Fibroblast of the aortic adventitia (primary cell): Measurements from ENCODE around the gene R3HDM4. TPM values are rescaled to one million over a fixed set of nuclear protein-coding genes. Genes with fewer than 3 reads are reported as not detected.
A peak's percentile ranks its signal among the peaks of the same experiment; 100 is the strongest.

ENCODE experiments used
- DNase-seq: peaks from one replicate; pipeline ENCODE4 v3.0.0-alpha.2; 2010; ENCODE audit warnings: low read depth
- H3K4me3 ChIP-seq: 2 replicates; pipeline ENCODE4 v1.5.1; 2011; ENCODE audit warnings: low read depth, mild to moderate bottlenecking, control low read depth, low read length, moderate library complexity
- CTCF ChIP-seq: IDR thresholded peaks from 2 replicates; pipeline ENCODE4 v1.5.1; 2011; ENCODE audit warnings: mild to moderate bottlenecking, low read length, control low read depth, inconsistent platforms; ENCODE audit not compliant: insufficient read depth
- total RNA-seq: library from RNA; depleted of rRNA; stranded (reverse); fragments of >200 nt; gene quantifications from 2 replicates; pipeline ENCODE4 v1.2.3, GENCODE V29; 2012; ENCODE audit warnings: low replicate concordance

R3HDM4 gene
- total RNA-seq, 1 donor = 25.8 TPM

- TF ChIP-seq CTCF = no peak
- DNase-seq = no peak
- no peak overlapping the region for H3K4me3 ChIP-seq
Observed at GRCh38 chr19:866769-867300, 46.2 kb downstream of the R3HDM4 start.

DNA sequence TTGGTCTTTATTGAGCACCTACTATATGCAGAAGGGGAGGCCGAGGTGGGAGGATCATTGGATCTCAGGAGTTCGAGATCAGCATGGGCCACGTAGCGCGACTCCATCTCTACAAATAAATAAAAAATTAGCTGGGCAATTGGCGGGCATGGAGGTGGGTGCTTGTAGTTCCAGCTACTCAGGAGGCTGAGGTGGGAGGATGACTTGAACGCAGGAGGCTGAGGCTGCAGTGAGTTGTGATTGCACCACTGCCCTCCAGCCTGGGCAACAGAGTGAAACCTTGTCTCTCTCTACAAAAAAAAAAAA lies 49.8 kb downstream of the R3HDM4 start:
- no peak overlapping the region for H3K4me3 ChIP-seq
- no peak for DNase-seq
- no peak for TF ChIP-seq CTCF

GRCh38 chr19:862581-863314 lies 50.3 kb downstream of the R3HDM4 start:
- H3K4me3 ChIP-seq = no peak overlapping the region
- no peak for TF ChIP-seq CTCF
- no peak for DNase-seq

DNA sequence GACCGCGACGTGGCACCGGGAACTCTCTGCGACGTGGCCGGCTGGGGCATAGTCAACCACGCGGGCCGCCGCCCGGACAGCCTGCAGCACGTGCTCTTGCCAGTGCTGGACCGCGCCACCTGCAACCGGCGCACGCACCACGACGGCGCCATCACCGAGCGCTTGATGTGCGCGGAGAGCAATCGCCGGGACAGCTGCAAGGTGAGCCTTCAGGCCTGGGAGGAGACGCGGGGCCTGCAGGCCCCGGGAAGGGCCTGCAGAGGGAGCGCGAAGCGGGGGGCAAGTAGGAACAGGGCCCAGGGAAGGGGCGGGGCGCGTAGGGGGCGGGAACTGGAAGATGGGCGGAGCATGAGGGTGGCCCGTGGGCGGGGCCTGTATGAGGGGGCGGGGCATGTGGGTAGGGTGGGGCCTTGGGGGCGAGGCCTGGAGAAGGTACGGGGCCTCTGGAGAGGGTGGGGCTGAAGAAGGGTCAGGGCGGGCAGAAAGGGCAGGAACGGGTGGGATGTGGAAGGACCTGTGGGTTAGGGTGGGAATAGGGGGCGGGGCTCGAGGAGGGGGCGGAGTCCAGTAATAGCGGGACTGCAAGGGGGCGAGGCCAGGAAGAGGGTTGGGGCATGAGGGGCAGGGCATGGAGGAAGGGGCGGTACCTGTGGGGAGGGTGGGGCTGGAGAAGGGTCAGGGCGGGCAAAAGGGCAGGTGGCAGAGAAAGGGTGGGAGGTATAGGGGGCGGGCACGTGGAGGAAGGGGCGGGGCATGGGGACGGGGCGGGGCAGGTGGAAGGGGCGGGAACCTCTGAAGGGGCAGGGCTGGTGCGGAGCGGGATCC lies 51.1 kb downstream of the R3HDM4 start:
- no peak for DNase-seq
- no peak overlapping the region for H3K4me3 ChIP-seq
- TF ChIP-seq CTCF = peak; percentile 15

- TF ChIP-seq CTCF = no peak
- no peak overlapping the region for H3K4me3 ChIP-seq
- no peak for DNase-seq
Observed at GRCh38 chr19:861141-861755, 51.8 kb downstream of the R3HDM4 start.

DNA sequence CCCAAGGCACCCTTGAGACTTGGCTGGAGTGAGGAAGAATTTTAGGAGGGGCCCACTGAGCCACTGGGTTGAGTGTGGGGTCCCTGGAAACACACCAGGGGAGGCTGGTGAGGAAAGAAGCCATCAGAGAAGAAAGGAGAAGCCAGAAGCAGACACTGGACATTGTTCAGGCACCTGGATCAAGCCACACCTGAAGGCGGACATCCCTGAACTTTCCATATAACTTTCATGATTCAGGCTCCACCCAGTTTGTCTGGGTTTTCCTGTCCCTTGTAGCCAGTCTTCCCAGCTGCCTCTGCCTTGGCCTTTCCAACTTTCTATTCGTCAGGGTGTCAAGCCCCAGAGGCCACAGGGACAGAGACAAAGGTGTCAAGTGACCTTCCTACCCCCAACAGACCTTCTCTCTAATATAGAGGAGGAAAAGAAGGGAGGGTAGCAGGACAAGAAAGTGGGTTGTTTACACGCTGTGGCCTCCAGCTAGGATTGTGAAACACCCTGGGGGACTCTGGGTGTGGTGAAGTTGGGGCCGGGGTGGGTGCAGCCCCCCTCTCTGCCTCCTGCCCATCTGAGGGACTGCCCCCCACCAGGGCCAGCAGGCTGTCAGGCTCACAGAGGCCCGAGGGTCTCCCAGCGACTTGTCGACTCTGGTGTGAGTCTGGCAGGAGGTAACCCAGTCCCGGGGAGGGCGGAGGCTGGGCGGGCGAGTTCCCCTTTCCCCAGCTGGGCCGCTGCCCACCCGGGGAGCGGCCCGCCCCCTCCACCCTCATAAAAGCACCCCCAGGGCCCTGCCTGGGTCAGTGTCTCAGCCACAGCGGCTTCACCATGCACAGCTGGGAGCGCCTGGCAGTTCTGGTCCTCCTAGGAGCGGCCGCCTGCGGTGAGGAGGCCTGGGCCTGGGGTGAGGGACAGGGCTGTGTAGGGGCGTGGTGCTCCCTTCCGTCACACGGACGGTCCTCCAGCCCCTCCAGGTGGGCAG lies 53.9 kb downstream of the R3HDM4 start, which contains the start of gene CFD:
Gene CFD, plus strand, starts transcription at position 797 of the 976 bp plus-strand sequence. Its CDS starts 26 bp downstream, at position 823.
- peak; percentile 24 for DNase-seq
- TF ChIP-seq CTCF = no peak
- H3K4me3 ChIP-seq = peak within 1 kb of the TSS; percentile 56
